Limb (tissue), 2 donors: ENCODE results near the gene PLXDC2.

Source experiments
- DNase-seq, 2 donors: peaks; one replicate each; pipeline ENCODE4 v3.0.0-alpha.2; 2016; ENCODE audit errors: extremely low spot score in 2 of 2

The PLXDC2 gene

GRCh38 chr10:19911886-19912285, 95.7 kb downstream of the PLXDC2 start:
- no peak for DNase-seq

- no peak for DNase-seq
Measured at GRCh38 chr10:19913987-19914386, 97.8 kb downstream of the PLXDC2 start.

- no peak for DNase-seq
Measured at GRCh38 chr10:19915125-19915524, 98.9 kb downstream of the PLXDC2 start.

GRCh38 chr10:19915816-19916215, 99.6 kb downstream of the PLXDC2 start:
- no peak for DNase-seq

GRCh38 chr10:19917751-19918478, 101.7 kb downstream of the PLXDC2 start:
- DNase-seq = no peak

DNA sequence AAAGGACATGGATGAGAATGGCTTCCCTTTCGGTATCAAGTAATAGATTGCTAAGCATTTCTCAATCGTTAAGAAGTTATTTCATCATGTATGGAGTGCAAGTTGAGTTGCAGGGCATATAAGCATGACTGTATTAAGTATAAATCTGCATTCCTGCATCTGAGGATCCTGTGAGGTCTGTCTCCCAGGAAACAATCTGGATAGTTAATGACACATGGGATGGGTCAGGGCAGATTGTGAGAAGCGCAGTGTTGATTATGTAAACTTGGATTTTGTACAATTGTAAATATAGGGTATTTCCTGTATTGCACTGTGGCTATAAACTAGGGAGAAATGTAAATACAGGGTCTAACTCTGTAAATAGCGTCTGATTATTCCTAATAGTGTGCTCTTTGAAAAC, 102.6 kb downstream of the PLXDC2 start:
- DNase-seq = no peak

DNA sequence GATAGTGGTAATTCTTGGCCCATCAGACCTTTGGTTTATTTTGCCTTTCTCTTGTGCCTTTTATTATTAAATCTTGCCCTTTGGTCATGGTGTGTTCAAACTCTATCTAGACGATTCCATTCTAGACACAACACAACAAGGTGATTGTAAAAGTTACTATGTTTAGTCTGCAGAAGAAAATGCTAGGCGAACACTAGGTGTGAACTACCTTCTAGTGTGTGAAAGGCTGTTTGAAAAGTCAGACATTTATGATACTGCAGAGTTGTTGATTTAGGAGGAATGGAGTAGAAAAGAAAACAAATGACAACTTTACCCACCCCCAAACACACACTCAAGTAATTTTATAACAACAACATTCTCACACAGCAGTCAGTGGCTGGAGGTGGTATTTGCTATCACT, 103.4 kb downstream of the PLXDC2 start:
- DNase-seq = no peak

DNA sequence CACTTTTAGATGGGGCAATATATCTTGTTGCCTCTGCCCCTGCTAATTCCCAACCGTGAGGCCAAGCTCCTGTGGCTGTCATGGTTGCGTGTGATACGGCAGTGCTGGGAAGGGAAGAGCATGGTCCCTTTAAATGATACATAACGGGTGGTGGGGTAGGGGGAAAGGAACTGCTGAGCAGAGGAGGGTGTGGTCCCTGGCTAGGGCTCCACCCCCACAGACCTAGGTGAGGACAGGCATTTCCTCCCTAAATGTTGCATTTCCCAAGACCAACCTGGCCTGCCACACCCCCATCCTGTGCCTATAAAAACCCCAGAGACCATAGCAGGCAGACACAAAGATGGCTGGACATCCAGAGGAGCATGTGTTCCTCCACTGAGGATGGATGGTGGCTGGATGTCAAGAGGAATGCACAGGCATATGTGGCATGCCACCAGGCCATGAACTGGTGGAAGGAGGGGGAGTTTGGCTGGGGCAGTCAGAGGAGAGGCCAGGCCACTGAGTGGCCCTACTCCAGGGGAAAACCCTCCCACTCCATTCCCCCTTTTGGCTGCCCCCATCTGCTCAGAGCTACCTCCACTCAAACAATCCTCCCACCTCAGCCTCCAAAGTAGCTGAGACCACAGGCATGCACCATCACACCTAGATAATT, 104.0 kb downstream of the PLXDC2 start:
- DNase-seq = no peak

DNA sequence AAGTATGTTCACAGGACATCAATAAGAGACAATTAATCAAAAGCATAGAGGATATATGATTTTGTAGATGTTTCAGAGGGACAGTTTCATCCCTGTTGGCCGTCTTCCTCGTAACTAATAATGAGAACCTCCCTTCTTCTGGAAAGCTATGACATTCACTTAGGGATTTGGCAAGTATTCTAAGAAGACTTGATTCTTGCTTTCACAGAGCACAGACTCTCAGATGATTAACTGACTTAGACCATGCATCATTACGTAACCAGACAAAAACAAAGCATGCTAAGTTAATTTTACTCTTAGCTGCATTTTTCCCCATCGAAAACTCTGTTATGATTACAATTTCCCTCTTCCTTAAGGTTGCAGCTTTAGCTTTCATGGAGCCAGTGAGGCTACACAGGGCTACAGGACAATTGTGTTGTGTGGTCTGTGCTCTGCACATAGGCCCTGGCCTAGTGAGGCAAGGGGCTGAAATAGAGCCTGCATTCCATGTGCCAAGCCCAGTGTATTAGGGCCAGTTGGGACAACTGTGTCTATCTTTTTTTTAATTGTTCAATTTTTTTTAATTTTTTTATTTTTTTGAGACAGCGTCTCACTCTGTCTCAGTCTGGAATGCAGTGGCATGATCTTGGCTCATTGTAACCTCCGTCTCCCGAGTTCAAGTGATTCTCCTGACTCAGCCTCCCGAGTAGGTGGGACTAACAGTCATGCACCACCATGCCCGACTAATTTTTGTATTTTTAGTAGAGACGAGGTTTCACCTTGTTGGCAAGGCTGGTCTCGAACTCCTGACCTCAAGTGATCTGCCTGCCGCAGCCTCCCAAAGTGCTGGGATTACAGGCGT, 105.3 kb downstream of the PLXDC2 start:
- DNase-seq = peak in 1 of 2 donors; percentile 72

- peak in 1 of 2 donors; percentile 50 for DNase-seq
Measured at GRCh38 chr10:19922236-19922963, 106.2 kb downstream of the PLXDC2 start.

DNA sequence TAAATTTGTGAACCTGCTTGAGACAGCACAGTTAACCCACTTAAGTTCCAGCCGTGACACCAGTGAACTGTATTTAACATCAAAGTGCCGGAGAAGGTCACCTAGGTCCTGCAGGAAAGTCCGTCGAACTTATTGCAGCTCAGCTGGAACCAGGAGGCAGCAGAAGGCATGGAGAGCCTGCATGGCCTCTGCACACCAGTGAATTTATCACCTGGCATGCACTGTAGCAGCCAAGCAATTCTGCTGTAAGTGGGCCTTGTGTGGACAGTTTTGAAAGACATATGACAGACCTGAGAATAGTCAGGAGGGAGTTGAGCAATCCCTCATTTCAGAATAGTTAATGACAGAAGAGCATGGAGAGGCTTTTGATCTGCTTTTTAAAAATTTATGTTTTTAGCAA, 108.8 kb downstream of the PLXDC2 start:
- DNase-seq = no peak

DNA sequence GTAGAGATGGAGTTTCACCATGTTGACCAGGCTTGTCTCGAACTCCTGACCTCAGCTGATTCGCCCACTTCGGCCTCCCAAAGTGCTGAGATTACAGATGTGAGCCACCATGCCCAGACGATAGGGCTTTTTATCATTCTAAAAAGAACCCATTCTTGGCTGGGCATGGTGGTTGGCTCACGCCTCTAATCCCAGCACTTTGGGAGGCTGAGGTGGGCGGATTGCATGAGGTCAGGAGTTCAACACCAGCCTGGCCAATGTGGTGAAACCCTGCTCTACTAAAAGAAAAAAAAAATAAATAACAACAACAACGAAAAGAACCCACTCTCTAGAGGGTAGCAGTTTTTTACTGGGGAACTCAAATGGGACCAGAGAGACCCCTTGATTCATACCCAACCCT, 112.7 kb downstream of the PLXDC2 start:
- no peak for DNase-seq

DNA sequence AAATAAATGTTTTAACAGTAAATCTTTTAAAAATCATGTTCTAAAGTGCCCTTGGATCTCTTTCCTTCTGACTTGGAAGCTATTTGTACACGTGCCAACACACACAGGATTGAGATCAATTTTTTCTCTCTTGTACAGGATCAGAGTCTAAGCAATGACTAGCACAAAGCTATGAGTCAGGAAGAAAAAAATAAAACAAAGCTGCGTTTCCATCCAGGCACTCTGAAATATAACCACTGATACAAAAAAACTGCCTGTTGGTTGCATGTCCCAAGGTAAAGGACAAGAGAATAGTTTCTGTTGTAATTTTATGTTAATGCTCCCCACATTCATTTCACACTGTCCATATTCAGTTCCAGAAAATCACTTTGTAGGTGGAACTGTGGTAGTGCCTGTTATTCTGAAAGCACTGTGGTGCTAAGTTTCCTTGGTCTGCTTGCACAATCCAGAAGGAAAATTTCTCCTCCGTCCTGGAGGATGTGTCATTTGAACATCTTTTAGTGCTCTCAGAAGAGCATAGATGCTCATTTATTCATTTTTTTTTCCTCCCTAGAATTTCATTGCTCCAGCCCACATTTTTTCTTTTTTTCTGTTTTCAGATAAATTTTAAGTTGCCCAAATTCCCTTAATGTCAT, 113.4 kb downstream of the PLXDC2 start:
- DNase-seq = no peak

GRCh38 chr10:19930936-19931893, 115.0 kb downstream of the PLXDC2 start:
- peak; percentile 61 to 75 for DNase-seq

- no peak for DNase-seq
Measured at GRCh38 chr10:19931894-19932590, 115.8 kb downstream of the PLXDC2 start.

DNA sequence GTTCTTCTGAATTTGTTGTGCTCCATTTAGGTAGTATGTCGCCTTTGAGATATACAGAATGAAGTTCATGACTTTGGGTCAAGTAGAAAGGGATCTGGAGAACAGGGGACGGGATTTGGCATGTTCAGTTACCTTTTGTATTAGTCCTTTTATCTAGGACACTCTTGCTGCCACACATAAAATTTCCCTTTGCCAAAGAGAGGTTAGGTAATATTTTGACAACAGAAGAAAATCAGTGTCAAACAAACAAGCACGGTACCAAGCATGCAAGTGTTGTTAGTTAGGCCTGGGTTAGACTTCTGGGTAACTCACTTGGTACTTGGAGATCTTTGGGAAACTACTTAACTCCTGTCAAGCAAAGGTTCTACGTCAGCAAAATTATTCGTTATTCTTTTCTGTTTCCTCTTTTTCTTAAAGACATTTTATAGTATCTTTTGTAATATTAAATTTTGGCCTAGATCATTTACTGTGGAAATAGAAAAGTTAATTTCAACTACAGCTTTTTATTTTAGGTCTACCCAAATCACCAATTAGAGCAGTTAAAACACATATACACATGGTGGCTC, 116.7 kb downstream of the PLXDC2 start:
- DNase-seq = no peak

DNA sequence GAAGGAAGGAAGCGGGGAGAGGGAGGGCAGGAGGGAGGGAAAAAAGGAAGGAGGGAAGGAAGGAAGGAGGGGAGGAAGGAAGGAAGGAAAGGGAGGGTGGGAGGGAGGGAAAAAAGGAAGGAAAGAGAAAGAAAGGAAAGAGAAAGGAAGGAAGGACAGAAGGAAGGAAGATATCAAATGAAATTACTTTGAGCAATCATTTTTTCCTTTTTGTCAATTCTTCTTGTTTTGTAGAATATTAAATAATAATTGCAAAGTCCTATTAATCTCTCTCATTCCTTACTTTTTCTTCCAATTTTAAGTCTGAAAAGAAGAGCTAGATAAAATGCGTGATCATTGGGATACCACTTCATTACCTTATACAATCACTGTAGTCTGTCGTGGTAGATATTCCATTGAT, 117.5 kb downstream of the PLXDC2 start:
- no peak for DNase-seq

- no peak for DNase-seq
Measured at GRCh38 chr10:19935176-19935575, 118.9 kb downstream of the PLXDC2 start.

- DNase-seq = no peak
Measured at GRCh38 chr10:19936289-19936688, 120.1 kb downstream of the PLXDC2 start.
